B cell (primary cell): Measurements from ENCODE around the gene OR2T27. TPM values are rescaled to one million over a fixed set of nuclear protein-coding genes. Genes with fewer than 3 reads are reported as not detected.

Source experiments
- ATAC-seq: fragments of 200-7000 bp; cut with Tn5 transposase; one replicate; pipeline ENCODE4 v1.10.0; 2021; ENCODE audit warnings: low read depth, mild to moderate bottlenecking, moderate number of reproducible peaks, moderate library complexity
- CTCF ChIA-PET: fragments of 350-600 bp; sonication (Branson Sonifier 250); formaldehyde crosslinking; loops from one replicate; lab custom pipeline; 2021; ENCODE audit warnings: antibody characterized with exemption, inconsistent platforms; lab: Charles Lee
- POLR2A ChIA-PET: fragments of 350-600 bp; sonication (Branson Sonifier 250); formaldehyde crosslinking; loops from one replicate; lab custom pipeline; 2021; ENCODE audit warnings: antibody characterized with exemption; lab: Charles Lee
- DNase-seq: peaks from one replicate; pipeline ENCODE4 v3.0.0; 2013
- H2AFZ ChIP-seq: 2 replicates; pipeline ENCODE4 v1.6.1; 2012; ENCODE audit warnings: mild to moderate bottlenecking, low read depth, low read length; ENCODE audit not compliant: insufficient read depth, poor library complexity, severe bottlenecking
- H3K27ac ChIP-seq, 2 donors: 1 replicate in 1 of 2; 2 replicates in 1 of 2; pipeline ENCODE4 v1.5.1; 2012 to 2013; ENCODE audit warnings: low read length in 2 of 2, mild to moderate bottlenecking in 2 of 2, moderate library complexity in 1 of 2
- H3K27me3 ChIP-seq, 4 experiments: fragments of 200-600 bp in 1 of 4; sonication (generic) in 1 of 4; replicated peaks in 1 of 4; 1 replicate in 2 of 4; 2 replicates in 2 of 4; pipeline versions ENCODE4 v1.6.1 to v1.7.0; 2013 to 2016; ENCODE audit warnings: low read length in 3 of 4, mild to moderate bottlenecking in 2 of 4, mixed read lengths in 1 of 4, moderate library complexity in 1 of 4; ENCODE audit not compliant: insufficient read depth in 4 of 4, control insufficient read depth in 3 of 4; ENCODE audit errors: control extremely low read depth in 1 of 4
- H3K36me3 ChIP-seq, 2 experiments: replicated peaks in 1 of 2; 1 replicate in 1 of 2; 2 replicates in 1 of 2; pipeline versions ENCODE4 v1.6.1 to v1.7.1; 2013; ENCODE audit warnings: low read length in 1 of 2; ENCODE audit not compliant: insufficient read depth in 2 of 2, control insufficient read depth in 1 of 2; ENCODE audit errors: control extremely low read depth in 1 of 2, extremely low read depth in 1 of 2
- H3K4me1 ChIP-seq, 2 donors: fragments of 200-600 bp in 1 of 2; sonication (generic) in 1 of 2; 1 replicate in 1 of 2; 2 replicates in 1 of 2; pipeline versions ENCODE4 v1.5.1 to v1.6.1; 2013 to 2017; ENCODE audit warnings: low read length in 2 of 2; ENCODE audit not compliant: control insufficient read depth in 2 of 2, insufficient read depth in 2 of 2
- H3K4me2 ChIP-seq: replicated peaks from 2 replicates; pipeline ENCODE3; 2012; ENCODE audit warnings: mild to moderate bottlenecking, low read depth, low read length; ENCODE audit not compliant: poor library complexity, severe bottlenecking
- H3K4me3 ChIP-seq, 5 experiments: fragments of 200-600 bp in 1 of 5; sonication (generic) in 1 of 5; 1 replicate in 3 of 5; 2 replicates in 2 of 5; pipeline versions ENCODE4 v1.5.1 to v1.7.0; 2011 to 2016; ENCODE audit warnings: low read length in 4 of 5, mild to moderate bottlenecking in 4 of 5, low read depth in 2 of 5, control low read depth in 1 of 5, moderate library complexity in 1 of 5; ENCODE audit not compliant: insufficient read depth in 1 of 5; ENCODE audit errors: control extremely low read depth in 1 of 5, extremely low read depth in 1 of 5
- H3K79me2 ChIP-seq: fragments of 200-600 bp; sonication (generic); one replicate; pipeline ENCODE4 v1.6.0; 2016; ENCODE audit warnings: low read length; ENCODE audit not compliant: control insufficient read depth, insufficient read depth
- H3K9ac ChIP-seq: fragments of 200-600 bp; sonication (generic); 2 replicates; pipeline ENCODE4 v1.6.1; 2017; ENCODE audit warnings: mild to moderate bottlenecking, low read length, moderate library complexity
- H3K9me3 ChIP-seq, 3 donors: one replicate each; pipeline versions ENCODE4 v1.6.1 to v1.7.1; 2013; ENCODE audit warnings: low read length in 2 of 3; ENCODE audit not compliant: control insufficient read depth in 2 of 3, insufficient read depth in 1 of 3; ENCODE audit errors: control extremely low read depth in 1 of 3
- H4K20me1 ChIP-seq: 2 replicates; pipeline ENCODE4 v1.6.0; 2012; ENCODE audit warnings: mild to moderate bottlenecking, low read length; ENCODE audit not compliant: insufficient read depth, control insufficient read depth, poor library complexity, severe bottlenecking
- H3K27ac Mint-ChIP-seq: one replicate; pipeline ENCODE4 v1.8.0; 2021; ENCODE audit warnings: mixed read lengths
- H3K27me3 Mint-ChIP-seq: one replicate; pipeline ENCODE4 v1.8.0; 2021; ENCODE audit warnings: mixed read lengths
- H3K4me1 Mint-ChIP-seq: one replicate; pipeline ENCODE4 v1.8.0; 2021; ENCODE audit warnings: mixed read lengths
- H3K4me3 Mint-ChIP-seq: one replicate; pipeline ENCODE4 v1.8.0; 2021; ENCODE audit warnings: mixed read lengths
- H3K9me3 Mint-ChIP-seq: one replicate; pipeline ENCODE4 v1.8.0; 2022; ENCODE audit warnings: mixed read lengths; ENCODE audit not compliant: insufficient read depth
- CTCF ChIP-seq: fragments of 200-600 bp; IDR thresholded peaks from one replicate; pipeline ENCODE4 v1.8.0; 2022; ENCODE audit warnings: antibody characterized with exemption, mild to moderate bottlenecking
- EZH2 ChIP-seq: IDR thresholded peaks from 2 replicates; pipeline ENCODE4 v1.6.1; 2012; ENCODE audit warnings: borderline replicate concordance, low read depth, mild to moderate bottlenecking, moderate library complexity, low read length; ENCODE audit not compliant: insufficient read depth, poor library complexity, severe bottlenecking
- WGBS: methylation state at CpG from one replicate; pipeline ENCODE4 v1.1.5; 2013; ENCODE audit warnings: missing lambda C conversion rate; ENCODE audit not compliant: insufficient coverage; 5-methylcytosine and 5-hydroxymethylcytosine counted together
- intact Hi-C: fragments of 100-400 bp; cut with micrococcal nuclease; formaldehyde crosslinking; loops from one replicate; pipeline ENCODE4 v1.10.0; 2022
- polyA plus RNA-seq: library from polyadenylated mRNA; depleted of rRNA; stranded (reverse); fragments of >200 nt; gene quantifications from 2 replicates; pipeline ENCODE4 v1.2.3, GENCODE V29; 2012
- total RNA-seq, 2 donors: library from RNA; stranded (reverse); fragments of 120-200 nt in 1 of 2; gene quantifications; 1 replicate in 1 of 2; 2 replicates in 1 of 2; pipeline versions ENCODE4 v1.2.3 to v1.2.4, GENCODE V29; 2013 to 2022

The OR2T27 gene
- total and polyA plus RNA-seq, 2 donors (not counting 1 experiment from before 2014, with no cell fraction given), result 0.10 TPM; not detected in 1

DNA sequence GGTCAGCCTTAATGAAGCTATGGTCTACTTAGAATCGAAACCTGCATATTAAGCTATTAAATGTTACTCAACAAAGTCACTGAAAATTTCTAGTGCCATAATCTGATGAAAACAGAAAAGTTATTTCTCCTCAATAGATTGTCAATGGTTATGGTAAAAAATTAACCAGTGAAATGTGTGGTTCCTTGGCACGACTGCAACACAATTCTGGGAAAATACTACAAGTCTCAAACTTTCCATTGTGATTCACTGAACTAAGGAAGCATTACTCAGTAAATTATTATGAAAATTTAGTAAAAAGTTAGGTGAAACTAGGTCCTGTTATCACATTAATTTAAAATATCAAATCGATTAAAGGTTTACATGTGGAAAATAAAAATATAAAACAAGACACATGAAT is 45.0 kb downstream of the OR2T27 start:
- ChIA-PET CTCF (interaction anchor here (0.7 to 1.7 kb wide), 3 partner anchors 10 to 195 kb away, joined by 3 to 7 read pairs (median 5); no protein-coding TSS in a partner anchor), POLR2A (no interaction called here)
- no peak for ATAC-seq
- H3K4me3 Mint-ChIP-seq, result no peak overlapping the region
- no peaks in the 10 kb centered on the region for H3K9me3 ChIP-seq
- H2AFZ ChIP-seq, result no peak overlapping the region
- H4K20me1 ChIP-seq, result no peaks in the 10 kb centered on the region
- H3K4me1 Mint-ChIP-seq, result no peaks in the 10 kb centered on the region
- no peaks in the 10 kb centered on the region for H3K79me2 ChIP-seq
- H3K27ac ChIP-seq, result no peak overlapping the region
- H3K4me3 ChIP-seq, result no peak overlapping the region
- H3K4me1 ChIP-seq, result no peaks in the 10 kb centered on the region
- no peak overlapping the region for H3K9ac ChIP-seq
- WGBS, result no CpG with 5 or more reads among the region's 3 CpGs
- no peak overlapping the region for H3K4me2 ChIP-seq
- no peak for TF ChIP-seq EZH2
- TF ChIP-seq CTCF, result no peak
- intact Hi-C loops, result loop anchor here (10.0 kb wide), 1 partner anchor 366 kb away; no protein-coding TSS in a partner anchor
- no peak overlapping the region for H3K27ac Mint-ChIP-seq
- H3K27me3 ChIP-seq, result no peaks in the 10 kb centered on the region
- H3K27me3 Mint-ChIP-seq, result no peaks in the 10 kb centered on the region
- DNase-seq, result no peak
- H3K36me3 ChIP-seq, result no peaks in the 10 kb centered on the region
- no peaks in the 10 kb centered on the region for H3K9me3 Mint-ChIP-seq

Other genes with a start within 250 kb of the OR2T27 start
- gene OR2T2, start 209.9 kb downstream of the OR2T27 start, total RNA-seq, result 3.9 and 4.4 TPM in 2 replicates
- 0.19 and 0.48 TPM in 2 replicates for gene OR2T2, start 209.9 kb downstream of the OR2T27 start, polyA plus RNA-seq
- gene OR2T3, start 182.2 kb downstream of the OR2T27 start, total RNA-seq, result 1.4 and 1.8 TPM in 2 replicates
- gene OR2T3, start 182.2 kb downstream of the OR2T27 start, polyA plus RNA-seq, result 0.89 and 1.2 TPM in 2 replicates
- 0.44 TPM in 1 of 2 replicates, not detected in the other for gene OR2T5, start 166.9 kb downstream of the OR2T27 start, total RNA-seq
- 0.16 TPM in 1 of 2 replicates, not detected in the other for gene OR2T5, start 166.9 kb downstream of the OR2T27 start, polyA plus RNA-seq
- 1.7 and 1.8 TPM in 2 replicates for gene OR2G6, start 147.5 kb downstream of the OR2T27 start, total RNA-seq
- 0.03 and 0.24 TPM in 2 replicates for gene OR2G6, start 147.5 kb downstream of the OR2T27 start, polyA plus RNA-seq
- gene OR2T29, start 92.8 kb downstream of the OR2T27 start, total RNA-seq, result 1.9 and 3.1 TPM in 2 replicates
- gene OR2T29, start 92.8 kb downstream of the OR2T27 start, polyA plus RNA-seq, result 0.40 TPM in 1 of 2 replicates, not detected in the other
- gene OR2T34, start 80.8 kb downstream of the OR2T27 start, total RNA-seq, result 1.7 and 1.9 TPM in 2 replicates
- 0.28 and 0.89 TPM in 2 replicates for gene OR2T34, start 80.8 kb downstream of the OR2T27 start, polyA plus RNA-seq
- gene OR2T10, start 57.8 kb downstream of the OR2T27 start, total RNA-seq, result 2.5 and 3.8 TPM in 2 replicates
- 0.27 and 0.74 TPM in 2 replicates for gene OR2T10, start 57.8 kb downstream of the OR2T27 start, polyA plus RNA-seq
- 3.6 and 4.9 TPM in 2 replicates for gene OR2T11, start 20.4 kb downstream of the OR2T27 start, total RNA-seq
- 0.07 and 0.12 TPM in 2 replicates for gene OR2T11, start 20.4 kb downstream of the OR2T27 start, polyA plus RNA-seq
- 0.30 and 0.39 TPM in 2 replicates for gene OR2T35, start 10.2 kb downstream of the OR2T27 start, total RNA-seq
- gene OR2T35, start 10.2 kb downstream of the OR2T27 start, polyA plus RNA-seq, result 0.10 TPM in 1 of 2 replicates, not detected in the other
- not detected in 2 replicates for gene OR14I1, start 47.2 kb upstream of the OR2T27 start, total RNA-seq
- not detected in 2 replicates for gene OR14I1, start 47.2 kb upstream of the OR2T27 start, polyA plus RNA-seq
- not detected in 2 replicates for gene LYPD8, start 100.2 kb upstream of the OR2T27 start, total RNA-seq
- 0.10 TPM in 1 of 2 replicates, not detected in the other for gene LYPD8, start 100.2 kb upstream of the OR2T27 start, polyA plus RNA-seq
- 35.7 and 36.5 TPM in 2 replicates for gene SH3BP5L, start 170.4 kb upstream of the OR2T27 start, total RNA-seq
- 19.2 and 23.2 TPM in 2 replicates for gene SH3BP5L, start 170.4 kb upstream of the OR2T27 start, polyA plus RNA-seq
- 56.3 and 62.2 TPM in 2 replicates for gene ZNF672, start 182.7 kb upstream of the OR2T27 start, total RNA-seq
- gene ZNF672, start 182.7 kb upstream of the OR2T27 start, polyA plus RNA-seq, result 46.4 and 82.4 TPM in 2 replicates
- gene ZNF692, start 203.6 kb upstream of the OR2T27 start, total RNA-seq, result 53.1 and 56.9 TPM in 2 replicates
- gene ZNF692, start 203.6 kb upstream of the OR2T27 start, polyA plus RNA-seq, result 134 and 157 TPM in 2 replicates